Measurements from ENCODE around the gene CROCC2.

The CROCC2 gene

DNA sequence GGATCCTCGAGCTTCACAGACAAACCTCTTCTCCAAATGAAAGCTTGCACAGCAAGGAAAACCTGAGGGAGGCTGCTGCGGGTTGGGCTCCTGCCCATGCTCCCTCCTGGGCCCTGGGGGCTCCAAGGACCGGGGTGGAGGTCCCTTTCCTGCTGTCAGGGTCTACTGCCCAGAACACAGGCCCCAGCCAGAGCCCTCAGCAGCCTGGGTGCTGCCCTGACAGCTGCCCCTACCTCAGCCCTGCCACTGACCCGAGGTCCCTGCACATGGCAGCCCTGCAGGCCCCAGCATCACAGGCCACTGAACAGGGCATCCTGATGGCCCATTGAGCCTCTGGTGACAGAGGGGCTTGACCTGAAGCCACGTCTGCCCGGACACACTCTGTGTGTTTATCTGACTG is 41.0 kb downstream of the CROCC2 start:
- TF ChIP-seq, protein P1, sequence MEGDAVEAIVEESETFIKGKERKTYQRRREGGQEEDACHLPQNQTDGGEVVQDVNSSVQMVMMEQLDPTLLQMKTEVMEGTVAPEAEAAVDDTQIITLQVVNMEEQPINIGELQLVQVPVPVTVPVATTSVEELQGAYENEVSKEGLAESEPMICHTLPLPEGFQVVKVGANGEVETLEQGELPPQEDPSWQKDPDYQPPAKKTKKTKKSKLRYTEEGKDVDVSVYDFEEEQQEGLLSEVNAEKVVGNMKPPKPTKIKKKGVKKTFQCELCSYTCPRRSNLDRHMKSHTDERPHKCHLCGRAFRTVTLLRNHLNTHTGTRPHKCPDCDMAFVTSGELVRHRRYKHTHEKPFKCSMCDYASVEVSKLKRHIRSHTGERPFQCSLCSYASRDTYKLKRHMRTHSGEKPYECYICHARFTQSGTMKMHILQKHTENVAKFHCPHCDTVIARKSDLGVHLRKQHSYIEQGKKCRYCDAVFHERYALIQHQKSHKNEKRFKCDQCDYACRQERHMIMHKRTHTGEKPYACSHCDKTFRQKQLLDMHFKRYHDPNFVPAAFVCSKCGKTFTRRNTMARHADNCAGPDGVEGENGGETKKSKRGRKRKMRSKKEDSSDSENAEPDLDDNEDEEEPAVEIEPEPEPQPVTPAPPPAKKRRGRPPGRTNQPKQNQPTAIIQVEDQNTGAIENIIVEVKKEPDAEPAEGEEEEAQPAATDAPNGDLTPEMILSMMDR (IDR thresholded peaks at IDR 0.05; ENCODE audit: control insufficient read depth, extremely low read depth, insufficient read depth): no peak
- DNase-seq (ENCODE audit: low read depth): no peak
- H3K4me3 ChIP-seq (ENCODE audit: low read depth, low read length): no peak overlapping the region

GRCh38 chr2:240947607-240948006 is 41.5 kb downstream of the CROCC2 start:
- TF ChIP-seq, protein P1 (IDR thresholded peaks at IDR 0.05; ENCODE audit: control insufficient read depth, extremely low read depth, insufficient read depth): no peak
- no peak overlapping the region for H3K4me3 ChIP-seq (ENCODE audit: low read depth, low read length)
- DNase-seq (ENCODE audit: low read depth): no peak

DNA sequence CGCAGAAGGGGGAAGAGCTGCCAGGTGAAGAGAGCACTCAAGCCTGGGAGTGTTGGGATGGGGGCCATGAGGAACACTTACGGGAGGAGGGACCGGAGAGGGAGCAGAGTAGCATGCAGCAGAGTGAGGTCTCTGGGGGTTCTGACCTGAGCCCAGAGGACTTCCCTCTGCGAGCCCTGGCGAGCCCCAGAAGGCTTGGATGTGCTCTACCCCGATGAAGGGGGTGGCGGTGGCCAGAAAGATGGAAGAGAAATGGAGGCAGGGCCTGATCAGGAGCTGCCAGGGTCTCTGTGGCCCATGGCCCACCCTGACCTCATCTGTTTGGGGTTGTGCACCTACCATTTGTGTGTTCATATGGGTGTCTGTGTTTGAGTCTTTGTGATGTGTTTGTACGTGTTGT is 42.0 kb downstream of the CROCC2 start:
- DNase-seq (ENCODE audit: low read depth): no peak
- no peak overlapping the region for H3K4me3 ChIP-seq (ENCODE audit: low read depth, low read length)
- TF ChIP-seq, protein P1 (IDR thresholded peaks at IDR 0.05; ENCODE audit: control insufficient read depth, extremely low read depth, insufficient read depth): no peak

- no peak for DNase-seq (ENCODE audit: low read depth)
- TF ChIP-seq, protein P1 (IDR thresholded peaks at IDR 0.05; ENCODE audit: control insufficient read depth, extremely low read depth, insufficient read depth): no peak
- no peak overlapping the region for H3K4me3 ChIP-seq (ENCODE audit: low read depth, low read length)
These were observed 43.0 kb downstream of the CROCC2 start for GRCh38 chr2:240948905-240949790.

GRCh38 chr2:240949791-240950705 is 43.9 kb downstream of the CROCC2 start:
- TF ChIP-seq, protein P1 (IDR thresholded peaks at IDR 0.05; ENCODE audit: control insufficient read depth, extremely low read depth, insufficient read depth): no peak
- no peak for DNase-seq (ENCODE audit: low read depth)
- H3K4me3 ChIP-seq (ENCODE audit: low read depth, low read length): no peak overlapping the region

DNA sequence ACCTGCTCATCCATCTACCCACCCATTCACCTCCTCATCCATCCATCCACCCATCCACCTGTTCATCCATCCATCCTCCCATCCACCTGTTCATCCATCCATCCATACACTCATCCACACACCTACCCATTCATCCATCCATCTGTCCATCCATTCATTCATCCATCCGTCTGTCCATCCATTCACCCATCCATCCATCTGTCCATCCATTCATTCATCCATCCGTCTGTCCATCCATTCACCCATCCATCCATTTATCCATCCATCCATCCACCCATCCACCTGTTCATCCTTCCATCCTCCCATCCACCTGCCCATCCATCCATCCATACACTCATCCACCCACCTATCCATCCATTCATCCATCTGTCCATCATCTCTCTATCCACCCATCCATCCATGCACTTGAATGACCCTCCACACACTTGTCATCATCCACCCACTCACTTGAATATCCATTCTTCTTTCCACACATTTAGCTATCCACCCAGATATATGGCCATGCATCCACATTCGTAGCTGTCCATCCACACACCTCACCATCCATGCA is 45.0 kb downstream of the CROCC2 start:
- DNase-seq (ENCODE audit: low read depth): no peak
- H3K4me3 ChIP-seq (ENCODE audit: low read depth, low read length): no peak overlapping the region
- TF ChIP-seq, protein P1 (IDR thresholded peaks at IDR 0.05; ENCODE audit: control insufficient read depth, extremely low read depth, insufficient read depth): no peak

Measured in LNCaP clone FGC (cell line).